CD4-positive, alpha-beta T cell (primary cell): ENCODE data around the gene ZBTB47. TPM values are rescaled to one million over a fixed set of nuclear protein-coding genes. Genes with fewer than 3 reads are reported as not detected.

ENCODE experiments used
- ATAC-seq: fragments of 200-7000 bp; cut with Tn5 transposase; one replicate; pipeline ENCODE4 v1.10.0; 2022; ENCODE audit warnings: mild to moderate bottlenecking; ENCODE audit not compliant: poor library complexity
- CTCF ChIA-PET: fragments of 350-600 bp; sonication (Branson Sonifier 250); formaldehyde crosslinking; loops from one replicate; lab custom pipeline; 2021; ENCODE audit warnings: antibody characterized with exemption, inconsistent platforms; lab: Charles Lee
- POLR2A ChIA-PET: fragments of 350-600 bp; sonication (Branson Sonifier 250); formaldehyde crosslinking; loops from one replicate; lab custom pipeline; 2021; ENCODE audit warnings: antibody characterized with exemption, inconsistent platforms; lab: Charles Lee
- DNase-seq, 14 experiments: peaks; one replicate each; pipeline ENCODE4 v3.0.0-alpha.2; 2013 to 2020; ENCODE audit warnings: mixed read lengths in 2 of 14
- H3K27ac ChIP-seq, 2 donors: one replicate each; pipeline versions ENCODE4 v1.5.1 to v1.7.0; 2013; ENCODE audit warnings: low read length in 2 of 2, low read depth in 1 of 2, mild to moderate bottlenecking in 1 of 2
- H3K27me3 ChIP-seq, 2 experiments: 1 replicate in 1 of 2; 2 replicates in 1 of 2; pipeline versions ENCODE4 v1.6.1 to v1.7.0; 2013; ENCODE audit warnings: low read length in 2 of 2, control low read depth in 1 of 2, mild to moderate bottlenecking in 1 of 2, moderate library complexity in 1 of 2; ENCODE audit not compliant: insufficient read depth in 2 of 2, control insufficient read depth in 1 of 2
- H3K36me3 ChIP-seq: one replicate; pipeline ENCODE4 v1.6.1; 2013; ENCODE audit warnings: low read length, control low read depth; ENCODE audit not compliant: insufficient read depth
- H3K4me1 ChIP-seq: one replicate; pipeline ENCODE4 v1.6.1; 2013; ENCODE audit warnings: low read length, control low read depth; ENCODE audit not compliant: insufficient read depth
- H3K4me3 ChIP-seq: one replicate; pipeline ENCODE4 v1.5.1; 2013; ENCODE audit warnings: mild to moderate bottlenecking, low read length, moderate library complexity
- H3K9me3 ChIP-seq, 2 experiments: 1 replicate in 1 of 2; 2 replicates in 1 of 2; pipeline versions ENCODE4 v1.6.1 to v1.7.0; 2013; ENCODE audit warnings: low read length in 2 of 2, mild to moderate bottlenecking in 2 of 2, control low read depth in 1 of 2, moderate library complexity in 1 of 2; ENCODE audit not compliant: control insufficient read depth in 1 of 2, insufficient read depth in 1 of 2
- H3K27ac Mint-ChIP-seq: one replicate; pipeline ENCODE4 v1.8.0; 2020; ENCODE audit warnings: mixed read lengths
- H3K27me3 Mint-ChIP-seq: one replicate; pipeline ENCODE4 v1.8.0; 2021; ENCODE audit warnings: mixed read lengths
- H3K36me3 Mint-ChIP-seq: one replicate; pipeline ENCODE4 v1.8.0; 2021; ENCODE audit warnings: low read depth, mixed read lengths
- H3K4me1 Mint-ChIP-seq: one replicate; pipeline ENCODE4 v1.8.0; 2021; ENCODE audit warnings: low read depth, mixed read lengths
- H3K4me3 Mint-ChIP-seq: one replicate; pipeline ENCODE4 v1.8.0; 2020; ENCODE audit warnings: mild to moderate bottlenecking, mixed read lengths
- H3K9me3 Mint-ChIP-seq: one replicate; pipeline ENCODE4 v1.8.0; 2020; ENCODE audit warnings: mixed read lengths
- CTCF ChIP-seq: fragments of 200-600 bp; IDR thresholded peaks from one replicate; pipeline ENCODE4 v1.8.0; 2022; ENCODE audit warnings: antibody characterized with exemption, mild to moderate bottlenecking
- intact Hi-C, 2 experiments: fragments of 100-400 bp; cut with DNase I in 1 of 2; cut with micrococcal nuclease in 1 of 2; formaldehyde crosslinking; loops; one replicate each; pipeline versions ENCODE4 v1.15.1 to v1.9.0; 2023 to 2025; cut with DNase I, micrococcal nuclease
- total RNA-seq, 174 experiments: library from RNA in 2 of 174; stranded (reverse) in 2 of 174; gene quantifications; one replicate each; pipeline ENCODE4 v1.2.3 and lab custom pipeline; 2021 to 2026

The ZBTB47 gene
- total RNA-seq, 2 experiments from 2014 or later = 0.47 to 0.80 TPM

DNA sequence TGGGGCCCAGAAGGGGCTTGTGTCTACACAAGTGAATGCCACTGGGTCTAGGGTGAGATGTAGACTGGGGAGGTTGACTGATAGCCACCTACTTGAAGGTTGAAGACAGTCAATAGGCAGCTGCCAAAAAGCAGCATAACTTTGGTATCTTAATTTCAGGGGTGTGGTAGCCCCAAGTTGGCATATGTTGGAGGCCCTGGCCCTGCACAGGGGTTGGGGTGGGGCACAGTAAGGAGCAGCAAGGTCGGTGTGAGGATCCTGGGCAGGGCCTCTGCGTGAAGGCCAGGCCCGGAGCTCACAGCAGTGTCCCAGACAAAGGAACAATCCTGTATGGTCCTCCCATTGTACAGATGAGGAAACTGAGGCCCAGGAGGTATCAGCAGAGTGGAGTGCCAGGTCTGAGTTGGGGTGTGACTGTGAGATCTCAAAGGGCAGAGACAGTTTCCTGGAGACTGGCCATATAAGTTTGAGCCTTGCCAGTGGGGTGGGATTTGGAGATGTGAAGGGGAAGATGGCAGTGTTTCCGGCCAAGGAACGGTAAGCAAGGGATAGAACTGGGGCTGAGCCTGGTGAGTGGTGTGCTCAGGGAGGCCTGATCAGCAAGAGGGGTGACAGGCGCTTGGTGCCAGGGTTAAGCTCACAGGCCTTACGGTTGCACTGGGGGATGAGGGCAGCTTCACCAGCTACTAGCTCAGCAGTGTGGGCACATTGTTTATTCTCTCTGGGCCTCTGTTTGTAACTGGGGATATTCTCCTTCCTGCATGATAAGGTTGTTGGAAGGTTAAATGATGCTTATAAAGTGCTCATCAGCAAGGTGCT is 33.5 kb downstream of the ZBTB47 start:
- no peak overlapping the region for H3K4me3 ChIP-seq
- Mint-ChIP-seq H3K27ac (no peak overlapping the region), H3K4me3 (no peak overlapping the region), H3K9me3 (no peaks in the 10 kb centered on the region), H3K27me3 (peaks cover 43% of the 10 kb centered on the region), H3K4me1 (no peaks in the 10 kb centered on the region), H3K36me3 (no peaks in the 10 kb centered on the region)
- no peaks in the 10 kb centered on the region for H3K9me3 ChIP-seq
- H3K27me3 ChIP-seq = peaks cover 0 to 2% of the 10 kb centered on the region in 2 experiments
- DNase-seq (peak in 1 of 14 experiments; percentile 3), ATAC-seq (no peak)
- H3K27ac ChIP-seq = no peak overlapping the region
- CTCF ChIA-PET = no interaction called here
- intact Hi-C loops = no loop called here
- no peak for TF ChIP-seq CTCF
- H3K36me3 ChIP-seq = no peaks in the 10 kb centered on the region
- POLR2A ChIA-PET = no interaction called here
- H3K4me1 ChIP-seq = no peaks in the 10 kb centered on the region

GRCh38 chr3:42688016-42688415 is 34.5 kb downstream of the ZBTB47 start:
- Mint-ChIP-seq H3K36me3 (no peaks in the 10 kb centered on the region), H3K9me3 (no peaks in the 10 kb centered on the region), H3K4me3 (no peak overlapping the region), H3K27ac (no peak overlapping the region), H3K4me1 (no peaks in the 10 kb centered on the region), H3K27me3 (peaks cover 39% of the 10 kb centered on the region)
- Histone ChIP-seq H3K27me3 (peaks cover 0 to 2% of the 10 kb centered on the region in 2 experiments), H3K4me1 (no peaks in the 10 kb centered on the region), H3K9me3 (no peaks in the 10 kb centered on the region), H3K27ac (no peak overlapping the region), H3K36me3 (no peaks in the 10 kb centered on the region), H3K4me3 (no peak overlapping the region)
- no peak for ATAC-seq
- no peak for TF ChIP-seq CTCF
- intact Hi-C loops = no loop called here
- CTCF ChIA-PET = no interaction called here
- POLR2A ChIA-PET = no interaction called here
- DNase-seq = peak in 1 of 14 experiments; percentile 2

GRCh38 chr3:42688487-42689420 is 35.3 kb downstream of the ZBTB47 start:
- H3K27me3 ChIP-seq = peaks cover 0 to 2% of the 10 kb centered on the region in 2 experiments
- H3K27ac ChIP-seq = no peak overlapping the region
- intact Hi-C loops = no loop called here
- H3K36me3 ChIP-seq = no peaks in the 10 kb centered on the region
- no peak for DNase-seq
- no peak for ATAC-seq
- POLR2A ChIA-PET = no interaction called here
- CTCF ChIA-PET = no interaction called here
- Mint-ChIP-seq H3K27ac (no peak overlapping the region), H3K4me1 (no peaks in the 10 kb centered on the region), H3K27me3 (peaks cover 34% of the 10 kb centered on the region), H3K36me3 (no peaks in the 10 kb centered on the region), H3K4me3 (no peak overlapping the region), H3K9me3 (no peaks in the 10 kb centered on the region)
- no peaks in the 10 kb centered on the region for H3K9me3 ChIP-seq
- TF ChIP-seq CTCF = no peak
- no peaks in the 10 kb centered on the region for H3K4me1 ChIP-seq
- H3K4me3 ChIP-seq = no peak overlapping the region
